CD4-positive, alpha-beta T cell (primary cell): Measurements from ENCODE around the gene SNAP47. TPM values are rescaled to one million over a fixed set of nuclear protein-coding genes. Genes with fewer than 3 reads are reported as not detected.

ENCODE experiments used
- ATAC-seq: fragments of 200-7000 bp; cut with Tn5 transposase; one replicate; pipeline ENCODE4 v1.10.0; 2022; ENCODE audit warnings: mild to moderate bottlenecking; ENCODE audit not compliant: poor library complexity
- CTCF ChIA-PET: fragments of 350-600 bp; sonication (Branson Sonifier 250); formaldehyde crosslinking; loops from one replicate; lab custom pipeline; 2021; ENCODE audit warnings: antibody characterized with exemption, inconsistent platforms; lab: Charles Lee
- POLR2A ChIA-PET: fragments of 350-600 bp; sonication (Branson Sonifier 250); formaldehyde crosslinking; loops from one replicate; lab custom pipeline; 2021; ENCODE audit warnings: antibody characterized with exemption, inconsistent platforms; lab: Charles Lee
- DNase-seq, 14 experiments: peaks; one replicate each; pipeline ENCODE4 v3.0.0-alpha.2; 2013 to 2020; ENCODE audit warnings: mixed read lengths in 2 of 14
- H3K27ac ChIP-seq, 2 donors: one replicate each; pipeline versions ENCODE4 v1.5.1 to v1.7.0; 2013; ENCODE audit warnings: low read length in 2 of 2, low read depth in 1 of 2, mild to moderate bottlenecking in 1 of 2
- H3K27me3 ChIP-seq, 2 experiments: 1 replicate in 1 of 2; 2 replicates in 1 of 2; pipeline versions ENCODE4 v1.6.1 to v1.7.0; 2013; ENCODE audit warnings: low read length in 2 of 2, control low read depth in 1 of 2, mild to moderate bottlenecking in 1 of 2, moderate library complexity in 1 of 2; ENCODE audit not compliant: insufficient read depth in 2 of 2, control insufficient read depth in 1 of 2
- H3K36me3 ChIP-seq: one replicate; pipeline ENCODE4 v1.6.1; 2013; ENCODE audit warnings: low read length, control low read depth; ENCODE audit not compliant: insufficient read depth
- H3K4me1 ChIP-seq: one replicate; pipeline ENCODE4 v1.6.1; 2013; ENCODE audit warnings: low read length, control low read depth; ENCODE audit not compliant: insufficient read depth
- H3K4me3 ChIP-seq: one replicate; pipeline ENCODE4 v1.5.1; 2013; ENCODE audit warnings: mild to moderate bottlenecking, low read length, moderate library complexity
- H3K9me3 ChIP-seq, 2 experiments: 1 replicate in 1 of 2; 2 replicates in 1 of 2; pipeline versions ENCODE4 v1.6.1 to v1.7.0; 2013; ENCODE audit warnings: low read length in 2 of 2, mild to moderate bottlenecking in 2 of 2, control low read depth in 1 of 2, moderate library complexity in 1 of 2; ENCODE audit not compliant: control insufficient read depth in 1 of 2, insufficient read depth in 1 of 2
- H3K27ac Mint-ChIP-seq: one replicate; pipeline ENCODE4 v1.8.0; 2020; ENCODE audit warnings: mixed read lengths
- H3K27me3 Mint-ChIP-seq: one replicate; pipeline ENCODE4 v1.8.0; 2021; ENCODE audit warnings: mixed read lengths
- H3K36me3 Mint-ChIP-seq: one replicate; pipeline ENCODE4 v1.8.0; 2021; ENCODE audit warnings: low read depth, mixed read lengths
- H3K4me1 Mint-ChIP-seq: one replicate; pipeline ENCODE4 v1.8.0; 2021; ENCODE audit warnings: low read depth, mixed read lengths
- H3K4me3 Mint-ChIP-seq: one replicate; pipeline ENCODE4 v1.8.0; 2020; ENCODE audit warnings: mild to moderate bottlenecking, mixed read lengths
- H3K9me3 Mint-ChIP-seq: one replicate; pipeline ENCODE4 v1.8.0; 2020; ENCODE audit warnings: mixed read lengths
- intact Hi-C, 2 experiments: fragments of 100-400 bp; cut with DNase I in 1 of 2; cut with micrococcal nuclease in 1 of 2; formaldehyde crosslinking; loops; one replicate each; pipeline versions ENCODE4 v1.15.1 to v1.9.0; 2023 to 2025; cut with DNase I, micrococcal nuclease
- total RNA-seq, 174 experiments: library from RNA in 2 of 174; stranded (reverse) in 2 of 174; gene quantifications; one replicate each; pipeline ENCODE4 v1.2.3 and lab custom pipeline; 2021 to 2026
- TF ChIP-seq, protein P1 (sequence below): fragments of 200-600 bp; IDR thresholded peaks from one replicate; pipeline ENCODE4 v1.8.0; 2022; ENCODE audit warnings: antibody characterized with exemption, mild to moderate bottlenecking

Gene SNAP47
- total RNA-seq, 2 experiments from 2014 or later: 12.8 to 14.0 TPM

DNA sequence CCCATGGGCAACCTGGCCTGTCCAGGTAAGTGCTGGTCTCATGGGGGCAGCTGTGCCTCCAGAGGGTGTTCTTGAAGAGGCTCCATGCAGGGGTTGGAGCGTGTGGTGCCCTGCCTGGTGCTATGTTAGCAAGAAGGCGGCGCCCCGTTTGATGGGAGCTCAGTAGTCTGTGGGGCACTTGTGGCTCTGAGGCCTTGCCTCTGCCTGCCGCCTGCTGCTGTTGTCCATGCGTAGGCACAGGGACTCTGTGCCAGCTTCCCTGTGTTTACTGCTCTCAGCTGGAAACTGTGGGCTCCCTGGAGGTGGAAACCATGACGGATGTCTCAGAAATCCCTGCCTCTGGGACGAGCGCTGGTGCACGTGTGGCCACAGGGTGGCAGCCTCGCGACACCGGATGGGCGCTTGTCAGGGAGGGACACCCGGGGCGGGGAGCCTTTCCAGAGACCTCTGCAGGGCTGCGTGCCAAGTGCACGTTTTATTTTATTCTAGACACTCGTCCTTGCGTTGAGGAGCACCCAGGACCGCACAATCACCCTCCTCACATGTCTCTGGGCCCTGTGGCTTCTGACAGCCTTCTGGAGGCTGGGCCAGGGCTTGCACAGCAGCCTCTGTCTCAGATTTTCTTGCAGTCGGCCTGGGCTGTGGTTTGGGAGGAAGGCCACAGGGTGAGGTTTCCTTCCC lies 27.1 kb downstream of the SNAP47 start:
- Histone ChIP-seq H3K27ac (peak overlapping the region in 1 of 2 donors; percentile 53), H3K4me3 (peak overlapping the region; percentile 6), H3K27me3 (no peaks in the 10 kb centered on the region), H3K4me1 (peaks cover 84% of the 10 kb centered on the region), H3K36me3 (peaks cover 30% of the 10 kb centered on the region), H3K9me3 (no peaks in the 10 kb centered on the region)
- ChIA-PET CTCF (interaction anchor here (0.7 to 2.1 kb wide), 7 partner anchors 10 to 191 kb away, joined by 3 to 18 read pairs (median 3); partner anchors contain the start of gene WNT9A), POLR2A (interaction anchor here (0.6 to 1.6 kb wide), 2 partner anchors 186 to 208 kb away, joined by 3 to 6 read pairs; partner anchors contain the start of gene WNT9A)
- DNase-seq: peak; percentile 81 to 93 (median 86)
- intact Hi-C loops: loop anchor here (1.0 to 5.0 kb wide), 7 partner anchors 24 to 281 kb away; partner anchors contain the start of gene WNT9A (in 1 of the 2)
- Mint-ChIP-seq H3K9me3 (no peaks in the 10 kb centered on the region), H3K36me3 (peaks cover 42% of the 10 kb centered on the region), H3K27ac (peak overlapping the region; percentile 90), H3K4me1 (peaks cover 75% of the 10 kb centered on the region), H3K27me3 (no peaks in the 10 kb centered on the region), H3K4me3 (peak overlapping the region; percentile 72)
- TF ChIP-seq, protein P1, sequence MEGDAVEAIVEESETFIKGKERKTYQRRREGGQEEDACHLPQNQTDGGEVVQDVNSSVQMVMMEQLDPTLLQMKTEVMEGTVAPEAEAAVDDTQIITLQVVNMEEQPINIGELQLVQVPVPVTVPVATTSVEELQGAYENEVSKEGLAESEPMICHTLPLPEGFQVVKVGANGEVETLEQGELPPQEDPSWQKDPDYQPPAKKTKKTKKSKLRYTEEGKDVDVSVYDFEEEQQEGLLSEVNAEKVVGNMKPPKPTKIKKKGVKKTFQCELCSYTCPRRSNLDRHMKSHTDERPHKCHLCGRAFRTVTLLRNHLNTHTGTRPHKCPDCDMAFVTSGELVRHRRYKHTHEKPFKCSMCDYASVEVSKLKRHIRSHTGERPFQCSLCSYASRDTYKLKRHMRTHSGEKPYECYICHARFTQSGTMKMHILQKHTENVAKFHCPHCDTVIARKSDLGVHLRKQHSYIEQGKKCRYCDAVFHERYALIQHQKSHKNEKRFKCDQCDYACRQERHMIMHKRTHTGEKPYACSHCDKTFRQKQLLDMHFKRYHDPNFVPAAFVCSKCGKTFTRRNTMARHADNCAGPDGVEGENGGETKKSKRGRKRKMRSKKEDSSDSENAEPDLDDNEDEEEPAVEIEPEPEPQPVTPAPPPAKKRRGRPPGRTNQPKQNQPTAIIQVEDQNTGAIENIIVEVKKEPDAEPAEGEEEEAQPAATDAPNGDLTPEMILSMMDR: peak; percentile 96
- ATAC-seq: peak; percentile 68

DNA sequence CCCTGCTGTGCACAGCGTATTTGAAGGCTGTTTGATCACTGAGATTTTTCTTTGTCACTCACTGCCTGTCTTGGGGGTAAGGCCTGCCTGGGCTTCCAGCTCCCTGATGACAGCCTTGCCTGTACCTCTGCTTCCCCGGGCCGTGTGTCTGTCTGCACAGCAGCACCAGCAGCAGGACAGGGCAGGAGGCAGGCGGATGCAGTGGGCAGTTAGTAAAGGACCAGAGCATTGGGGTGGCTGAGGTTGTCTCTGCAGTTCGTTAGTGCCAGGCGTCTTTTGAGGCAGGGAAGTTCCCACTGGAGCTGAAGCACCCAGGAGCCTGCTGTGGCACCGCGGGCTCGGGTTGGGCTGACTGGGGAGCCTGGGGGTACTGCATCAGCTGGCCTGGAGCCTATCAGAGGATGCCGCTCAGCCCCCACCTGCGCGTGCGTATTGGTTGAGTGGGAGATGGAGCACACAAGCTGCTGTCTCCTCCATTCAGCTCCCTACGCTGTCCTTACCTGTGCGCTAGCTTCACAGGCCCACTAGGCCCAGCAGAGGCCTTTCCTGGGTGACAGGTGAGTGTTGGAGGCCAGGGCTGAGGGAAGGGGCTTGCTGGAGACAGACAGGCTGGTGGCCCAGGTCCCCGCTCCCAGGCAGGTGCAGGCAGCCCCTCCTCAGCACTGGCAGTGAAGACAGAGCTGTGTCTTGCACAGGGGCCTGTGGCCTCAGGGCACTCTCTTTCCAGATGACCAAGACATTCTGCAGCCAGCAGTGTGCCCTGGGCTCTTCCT lies 28.2 kb downstream of the SNAP47 start:
- H3K27me3 ChIP-seq: no peaks in the 10 kb centered on the region
- ATAC-seq: no peak
- H3K4me3 ChIP-seq: no peak overlapping the region
- peaks cover 36% of the 10 kb centered on the region for H3K36me3 ChIP-seq
- peak in 1 of 14 experiments; percentile 37 for DNase-seq
- peaks cover 80% of the 10 kb centered on the region for H3K4me1 ChIP-seq
- Mint-ChIP-seq H3K27ac (peak overlapping the region; percentile 90), H3K27me3 (no peaks in the 10 kb centered on the region), H3K36me3 (peaks cover 42% of the 10 kb centered on the region), H3K4me1 (peaks cover 72% of the 10 kb centered on the region), H3K9me3 (no peaks in the 10 kb centered on the region), H3K4me3 (peak overlapping the region; percentile 31)
- intact Hi-C loops: loop anchor here (2.0 to 5.0 kb wide), 4 partner anchors 23 to 281 kb away; partner anchors contain the start of gene WNT9A (in 1 of the 2)
- ChIA-PET POLR2A (interaction anchor here (0.8 to 1.6 kb wide), 3 partner anchors 24 to 185 kb away, joined by 3 to 6 read pairs (median 3); partner anchors contain the start of gene WNT9A), CTCF (interaction anchor here (1.3 to 2.1 kb wide), 2 partner anchors 13 to 190 kb away, joined by 3 to 18 read pairs; no protein-coding TSS in a partner anchor)
- no peak overlapping the region for H3K27ac ChIP-seq
- TF ChIP-seq, protein P1: no peak
- no peaks in the 10 kb centered on the region for H3K9me3 ChIP-seq

GRCh38 chr1:227764019-227764391 lies 28.8 kb downstream of the SNAP47 start:
- DNase-seq: no peak
- H3K4me3 ChIP-seq: no peak overlapping the region
- H3K4me1 ChIP-seq: peaks cover 80% of the 10 kb centered on the region
- no peaks in the 10 kb centered on the region for H3K9me3 ChIP-seq
- no peaks in the 10 kb centered on the region for H3K27me3 ChIP-seq
- Mint-ChIP-seq H3K27ac (peak overlapping the region; percentile 90), H3K9me3 (no peaks in the 10 kb centered on the region), H3K36me3 (peaks cover 40% of the 10 kb centered on the region), H3K4me1 (peaks cover 70% of the 10 kb centered on the region), H3K4me3 (peak overlapping the region; percentile 30), H3K27me3 (no peaks in the 10 kb centered on the region)
- TF ChIP-seq, protein P1: no peak
- ATAC-seq: no peak
- H3K36me3 ChIP-seq: peaks cover 39% of the 10 kb centered on the region
- intact Hi-C loops: loop anchor here in 1 of 2 experiments (5.0 kb wide), 1 partner anchor 282 kb away; no protein-coding TSS in a partner anchor
- no peak overlapping the region for H3K27ac ChIP-seq
- ChIA-PET POLR2A (interaction anchor here (0.8 to 1.0 kb wide), 2 partner anchors 24 to 116 kb away, joined by 3 read pairs; no protein-coding TSS in a partner anchor), CTCF (no interaction called here)
